Endothelial cell of umbilical vein (primary cell): Measurements from ENCODE around the gene NEURL2. TPM values are rescaled to one million over a fixed set of nuclear protein-coding genes. Genes with fewer than 3 reads are reported as not detected.

ENCODE experiments used
- BruUV-seq: library from RNA; stranded (reverse); fragments of 400-500 nt; replicated peaks from 2 replicates; lab custom pipeline; 2021; lab: Mats Ljungman, UMichigan
- CTCF ChIA-PET: fragments of 300-600, 350-600 bp; sonication (Branson Sonifier 250); formaldehyde crosslinking; loops from one replicate; lab custom pipeline; 2021; ENCODE audit warnings: antibody characterized with exemption, inconsistent platforms; lab: Charles Lee
- POLR2A ChIA-PET: fragments of 300-600, 350-600 bp; sonication (Branson Sonifier 250); formaldehyde crosslinking; loops from one replicate; lab custom pipeline; 2021; ENCODE audit warnings: antibody characterized with exemption, inconsistent platforms; lab: Charles Lee
- DNase-seq: peaks from one replicate; pipeline ENCODE4 v3.0.0-alpha.2; 2011; ENCODE audit warnings: low read depth, low spot score
- FAIRE-seq: peaks from 2 replicates; lab custom pipeline; 2011; peaks lifted over from hg19 to GRCh38; lab: Jason Lieb, UNC
- H2AFZ ChIP-seq: 2 replicates; pipeline ENCODE4 v1.6.0; 2012; ENCODE audit warnings: low read depth, low read length, control low read depth, inconsistent platforms
- H3K27ac ChIP-seq: 2 replicates; pipeline ENCODE4 v1.5.1; 2011; ENCODE audit warnings: low read depth, mild to moderate bottlenecking, control low read depth, low read length, moderate library complexity; ENCODE audit not compliant: insufficient read depth
- H3K27me3 ChIP-seq, 2 experiments: 2 replicates each; pipeline versions ENCODE4 v1.6.0 to v1.6.1; 2011; ENCODE audit warnings: low read length in 2 of 2, mixed read lengths in 1 of 2; ENCODE audit not compliant: control insufficient read depth in 2 of 2, insufficient read depth in 2 of 2
- H3K36me3 ChIP-seq, 2 experiments: 2 replicates in 1 of 2; 3 replicates in 1 of 2; pipeline ENCODE4 v1.5.1; 2011; ENCODE audit warnings: low read length in 2 of 2, mild to moderate bottlenecking in 1 of 2, moderate library complexity in 1 of 2; ENCODE audit not compliant: control insufficient read depth in 2 of 2, insufficient read depth in 2 of 2; ENCODE audit errors: extremely low read depth in 1 of 2
- H3K4me1 ChIP-seq: 3 replicates; pipeline ENCODE4 v1.5.1; 2011; ENCODE audit warnings: mild to moderate bottlenecking, low read length; ENCODE audit not compliant: control insufficient read depth, insufficient read depth; ENCODE audit errors: extremely low read depth
- H3K4me2 ChIP-seq: 2 replicates; pipeline ENCODE4 v1.6.1; 2011; ENCODE audit warnings: low read length, control low read depth, mixed read lengths; ENCODE audit not compliant: insufficient read depth
- H3K4me3 ChIP-seq, 3 experiments: fragments of 200-600 bp in 1 of 3; sonication (generic), shearing (Covaris generic) in 1 of 3; replicated peaks in 1 of 3; 2 replicates each; pipeline ENCODE4 v1.5.1; 2011 to 2016; ENCODE audit warnings: control low read depth in 3 of 3, low read length in 3 of 3, mild to moderate bottlenecking in 2 of 3, inconsistent platforms in 1 of 3, low read depth in 1 of 3, moderate library complexity in 1 of 3; ENCODE audit not compliant: insufficient read depth in 1 of 3
- H3K79me2 ChIP-seq: 2 replicates; pipeline ENCODE4 v1.6.0; 2012; ENCODE audit warnings: low read length, inconsistent platforms; ENCODE audit not compliant: control insufficient read depth, insufficient read depth
- H3K9ac ChIP-seq: replicated peaks from 2 replicates; pipeline ENCODE3; 2011; ENCODE audit warnings: low read length, control low read depth; ENCODE audit not compliant: insufficient read depth; ENCODE audit errors: extremely low read depth
- H3K9me1 ChIP-seq: replicated peaks from 3 replicates; pipeline ENCODE4 v1.6.0; 2011; ENCODE audit warnings: mild to moderate bottlenecking, low read length; ENCODE audit not compliant: control insufficient read depth, insufficient read depth; ENCODE audit errors: extremely low read depth
- H3K9me3 ChIP-seq: replicated peaks from 2 replicates; pipeline ENCODE4 v1.5.1; 2012; ENCODE audit warnings: low read length, inconsistent platforms; ENCODE audit not compliant: control insufficient read depth, insufficient read depth
- H4K20me1 ChIP-seq: replicated peaks from 2 replicates; pipeline ENCODE3; 2011; ENCODE audit warnings: mild to moderate bottlenecking, low read length; ENCODE audit not compliant: control insufficient read depth, insufficient read depth; ENCODE audit errors: extremely low read depth
- CTCF ChIP-seq, 2 donors: IDR thresholded peaks; 1 replicate in 1 of 2; 2 replicates in 1 of 2; pipeline ENCODE4 v1.5.1; 2011; ENCODE audit warnings: low read length in 2 of 2, mild to moderate bottlenecking in 2 of 2, moderate library complexity in 2 of 2, control low read depth in 1 of 2, inconsistent platforms in 1 of 2, low read depth in 1 of 2; ENCODE audit not compliant: insufficient read depth in 1 of 2; ENCODE audit errors: extremely low read depth in 1 of 2
- EZH2 ChIP-seq: IDR thresholded peaks from 2 replicates; pipeline ENCODE4 v1.6.1; 2012; ENCODE audit warnings: borderline replicate concordance, low read depth, mild to moderate bottlenecking, moderate library complexity, low read length, inconsistent platforms; ENCODE audit not compliant: severe bottlenecking
- FOS ChIP-seq: IDR thresholded peaks from 2 replicates; pipeline ENCODE4 v1.6.1; 2011; ENCODE audit warnings: mild to moderate bottlenecking, low read length, moderate library complexity, borderline replicate concordance; ENCODE audit not compliant: insufficient read depth
- GATA2 ChIP-seq: IDR thresholded peaks from 2 replicates; pipeline ENCODE4 v1.7.0; 2011; ENCODE audit warnings: low read depth, mild to moderate bottlenecking, moderate library complexity, mixed read lengths, low read length; ENCODE audit not compliant: insufficient read length, insufficient read depth
- JUN ChIP-seq: IDR thresholded peaks from 2 replicates; pipeline ENCODE4 v1.6.1; 2011; ENCODE audit warnings: borderline replicate concordance, low read depth; ENCODE audit not compliant: insufficient read length, insufficient read depth
- MAX ChIP-seq: IDR thresholded peaks from 2 replicates; pipeline ENCODE4 v1.6.1; 2011; ENCODE audit not compliant: insufficient read depth, insufficient read length
- MYC ChIP-seq: IDR thresholded peaks from one replicate; pipeline ENCODE4 v1.6.1; 2011; ENCODE audit warnings: mild to moderate bottlenecking, low read depth, low read length
- POLR2A ChIP-seq: IDR thresholded peaks from 2 replicates; pipeline ENCODE4 v1.6.1; 2012; ENCODE audit warnings: low read depth, mild to moderate bottlenecking, control low read depth, low read length
- POLR2AphosphoS5 ChIP-seq: IDR thresholded peaks from 2 replicates; pipeline ENCODE4 v1.6.1; 2012; ENCODE audit warnings: low read depth, mild to moderate bottlenecking, control low read depth, low read length, moderate library complexity; ENCODE audit not compliant: insufficient read depth
- dilution Hi-C: fragments of 300-500 bp; cut with MboI; formaldehyde crosslinking; loops from one replicate; pipeline ENCODE4 v1.15.0; 2019; ENCODE audit warnings: low sequenced_read_pairs; ENCODE audit not compliant: extremely low pct_ligation_motif_present
- intact Hi-C: fragments of 100-400 bp; cut with micrococcal nuclease; formaldehyde crosslinking; loops from one replicate; pipeline ENCODE4 v1.10.0; 2022
- polyA plus RNA-seq, 4 experiments: library from polyadenylated mRNA; depleted of rRNA in 3 of 4; stranded (reverse) in 3 of 4; unstranded in 1 of 4; fragments of >200 nt; gene quantifications; 2 replicates each; pipeline versions ENCODE4 v1.2.1 to v1.2.3, GENCODE V29; 2011 to 2012; ENCODE audit warnings: missing spikeins in 1 of 4
- total RNA-seq: library from RNA; stranded (reverse); gene quantifications from 2 replicates; pipeline ENCODE4 v1.2.3, GENCODE V29; 2021

NEURL2 gene
- total and polyA plus RNA-seq, 2 donors (not counting 3 experiments of a cell fraction or from before 2014, with no cell fraction given) = 2.8 to 5.4 TPM

GRCh38 chr20:45857882-45858216 lies 33.2 kb downstream of the NEURL2 start:
- peak overlapping the region; percentile 77 for H2AFZ ChIP-seq
- H3K36me3 ChIP-seq = no peaks in the 10 kb centered on the region
- ChIA-PET POLR2A (no interaction called here), CTCF (interaction anchor here (1.1 kb wide), 1 partner anchor 59 kb away, joined by 3 read pairs; no protein-coding TSS in a partner anchor)
- peak overlapping the region; percentile 35 for H3K9ac ChIP-seq
- peak overlapping the region; percentile 29 to 78 (median 66) for H3K4me3 ChIP-seq
- peak overlapping the region; percentile 70 for H3K4me2 ChIP-seq
- dilution Hi-C loops (no loop called here), intact Hi-C loops (loop anchor here (1.0 to 2.0 kb wide), 6 partner anchors 23 to 77 kb away; partner anchors contain the start of genes CTSA, NEURL2, PCIF1 and UBE2C)
- no peak for DNase-seq
- peak overlapping the region; percentile 51 for H3K27ac ChIP-seq
- no peak for TF ChIP-seq POLR2AphosphoS5
- TF ChIP-seq EZH2 = no peak
- TF ChIP-seq FOS = no peak
- TF ChIP-seq GATA2 = no peak
- no peak for TF ChIP-seq CTCF (IDR thresholded peaks at IDR 0.05; ENCODE audit: extremely low read depth in 1 of 2, insufficient read depth in 1 of 2, low read depth in 1 of 2, low read length in 2 of 2)
- no peak for TF ChIP-seq JUN
- no peak for TF ChIP-seq POLR2A
- no peak for TF ChIP-seq MAX
- no peak for TF ChIP-seq MYC
- H3K9me1 ChIP-seq = no peaks in the 10 kb centered on the region
- H3K4me1 ChIP-seq = peaks cover 12% of the 10 kb centered on the region
- no peak for FAIRE-seq
- peaks cover 9% of the 10 kb centered on the region for H3K79me2 ChIP-seq
- no peaks in the 10 kb centered on the region for H3K9me3 ChIP-seq
- H3K27me3 ChIP-seq = no peaks in the 10 kb centered on the region
- BruUV-seq = no TSS peak
- H4K20me1 ChIP-seq = no peaks in the 10 kb centered on the region
